Ovary (tissue), 9 donors: ENCODE data around the gene CFDP1. TPM values are rescaled to one million over a fixed set of nuclear protein-coding genes. Genes with fewer than 3 reads are reported as not detected.

ENCODE experiments used
- DNase-seq, 5 donors: peaks; one replicate each; pipeline ENCODE4 v3.0.0-alpha.2; 2019 to 2020
- H3K27ac ChIP-seq, 2 donors: fragments of 200-600 bp; one replicate each; pipeline versions ENCODE4 v1.5.1 to v1.8.0; 2019 to 2022
- H3K27me3 ChIP-seq: fragments of 200-600 bp; one replicate; pipeline ENCODE4 v1.8.0; 2022
- H3K36me3 ChIP-seq: fragments of 200-600 bp; sonication (generic); one replicate; pipeline ENCODE4 v1.5.1; 2019
- H3K4me1 ChIP-seq: one replicate; pipeline ENCODE4 v1.8.1; 2013; ENCODE audit warnings: mild to moderate bottlenecking, moderate library complexity; ENCODE audit not compliant: insufficient read depth
- H3K4me3 ChIP-seq: fragments of 200-600 bp; sonication (generic); one replicate; pipeline ENCODE4 v1.5.1; 2017
- H3K9me3 ChIP-seq, 2 donors: fragments of 200-600 bp in 1 of 2; sonication (generic) in 1 of 2; one replicate each; pipeline versions ENCODE4 v1.5.1 to v1.8.1; 2013 to 2019; ENCODE audit warnings: mild to moderate bottlenecking in 1 of 2, moderate library complexity in 1 of 2
- CTCF ChIP-seq, 3 donors: fragments of 450-650 bp in 2 of 3; fragments of 200-600 bp in 1 of 3; IDR thresholded peaks; one replicate each; pipeline versions ENCODE4 v1.5.1 to v1.8.0; 2016 to 2022; ENCODE audit warnings: antibody characterized with exemption in 3 of 3, mild to moderate bottlenecking in 1 of 3
- EP300 ChIP-seq: sonication (generic); formaldehyde crosslinking; IDR thresholded peaks from one replicate; pipeline ENCODE4 v1.6.1; 2017; ENCODE audit warnings: antibody characterized with exemption
- POLR2A ChIP-seq: fragments of 450-650 bp; IDR thresholded peaks from one replicate; pipeline ENCODE4 v1.6.1; 2017; ENCODE audit warnings: antibody characterized with exemption, mild to moderate bottlenecking, moderate library complexity
- WGBS, 3 donors: extraction: QIAGEN DNeasy Blood & Tissue Kit in 1 of 3; methylation state at CpG; one replicate each; pipeline versions ENCODE4 v1.1.5 to v1.1.7; 2013 to 2017; 5-methylcytosine and 5-hydroxymethylcytosine counted together
- intact Hi-C, 4 donors: fragments of 100-400 bp; cut with DNase I; formaldehyde crosslinking; loops; one replicate each; pipeline versions ENCODE4 v1.11.0 to v1.15.1; 2022 to 2023
- polyA plus RNA-seq, 2 donors: library from polyadenylated mRNA; stranded (reverse); fragments of 200-250 nt in 1 of 2; fragments of 350-450 nt in 1 of 2; fragmentation: Illumina TruSeq in 1 of 2; extraction: RNeasy Lipid Tissue Mini Kit (QIAGEN cat#74804) in 1 of 2; gene quantifications; one replicate each; pipeline ENCODE4 v1.2.3, GENCODE V29; 2013 to 2014
- total RNA-seq, 7 donors: library from RNA; depleted of rRNA in 2 of 7; stranded (reverse); fragments of >200 nt in 2 of 7; fragmentation: NEBNext Ultra II Directional in 3 of 7; extraction: Animal tissue kit (Norgen Biotek cat#: 25700) in 3 of 7; gene quantifications; one replicate each; pipeline versions ENCODE4 v1.1.0 to v1.2.4, GENCODE V29; 2016 to 2023
- donor health status: DM: no; HTN: no; CAD: no; lungs with moderate emphysema.
- donor health status: DM: no; HTN: no; CAD: no.
- donor health status: Bipolar disorder and iron deficiency.
- donor health status: DM: yes; HTN: yes; CAD: no.
- donor health status: DM: no; HTN: no; CAD: no.
- donor health status: DM: yes; HTN: yes; CAD: no.

CFDP1 gene
- total and polyA plus RNA-seq, 9 donors: 67.0 to 173 (median 73.0) TPM

DNA sequence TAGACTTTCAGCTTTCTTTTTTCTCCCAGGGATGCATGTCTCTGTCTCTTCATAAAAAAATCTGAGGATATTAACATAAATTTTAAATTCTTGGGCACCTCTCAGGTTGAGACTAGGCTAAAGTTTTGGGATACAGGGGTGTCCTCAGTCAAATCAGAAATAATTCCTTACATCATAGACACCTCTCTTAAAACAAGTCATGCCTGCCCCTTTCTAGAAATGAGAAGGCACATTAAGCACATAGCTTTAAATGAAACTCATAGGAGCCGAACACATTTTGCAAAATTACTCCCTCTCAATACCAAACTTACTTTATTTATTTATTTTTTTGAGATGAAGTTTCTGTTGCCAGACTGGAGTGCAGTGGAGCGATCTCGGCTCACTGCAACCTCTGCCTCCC, 114.6 kb downstream of the CFDP1 start:
- H3K9me3 ChIP-seq: no peaks in the 10 kb centered on the region
- TF ChIP-seq EP300 (no peak), CTCF (IDR thresholded peaks at IDR 0.05) (no peak), POLR2A (no peak)
- no peaks in the 10 kb centered on the region for H3K27me3 ChIP-seq
- 96 to 97% (median 96%) methylated on average over 3 of the region's 3 CpGs for WGBS, 3 donors
- no peak overlapping the region for H3K4me3 ChIP-seq
- H3K36me3 ChIP-seq: no peaks in the 10 kb centered on the region
- DNase-seq: no peak
- intact Hi-C loops: no loop called here
- H3K27ac ChIP-seq: no peak overlapping the region
- peaks cover 13% of the 10 kb centered on the region for H3K4me1 ChIP-seq

GRCh38 chr16:75317532-75317931, 115.8 kb downstream of the CFDP1 start:
- Histone ChIP-seq H3K4me3 (no peak overlapping the region), H3K36me3 (no peaks in the 10 kb centered on the region), H3K27me3 (no peaks in the 10 kb centered on the region), H3K9me3 (no peaks in the 10 kb centered on the region), H3K4me1 (peaks cover 13% of the 10 kb centered on the region), H3K27ac (no peak overlapping the region)
- DNase-seq: no peak
- intact Hi-C loops: no loop called here
- WGBS, 3 donors: 56 to 57% (median 57%) methylated on average over 4 of the region's 4 CpGs
- TF ChIP-seq CTCF (IDR thresholded peaks at IDR 0.05) (no peak), EP300 (no peak), POLR2A (no peak)

GRCh38 chr16:75317101-75317522, 116.2 kb downstream of the CFDP1 start:
- peak in 3 of 5 donors; percentile 16 to 37 (median 32) for DNase-seq
- Histone ChIP-seq H3K27ac (no peak overlapping the region), H3K9me3 (no peaks in the 10 kb centered on the region), H3K36me3 (no peaks in the 10 kb centered on the region), H3K4me3 (no peak overlapping the region), H3K4me1 (peaks cover 13% of the 10 kb centered on the region), H3K27me3 (no peaks in the 10 kb centered on the region)
- intact Hi-C loops: no loop called here
- TF ChIP-seq POLR2A (no peak), CTCF (IDR thresholded peaks at IDR 0.05) (no peak), EP300 (no peak)
- 45 to 47% (median 47%) methylated on average over 7 of the region's 7 CpGs for WGBS, 3 donors

GRCh38 chr16:75315539-75316306, 117.6 kb downstream of the CFDP1 start:
- TF ChIP-seq POLR2A: no peak
- no peak for TF ChIP-seq CTCF (IDR thresholded peaks at IDR 0.05)
- no peak for TF ChIP-seq EP300
- Histone ChIP-seq H3K4me1 (peaks cover 13% of the 10 kb centered on the region), H3K9me3 (no peaks in the 10 kb centered on the region), H3K4me3 (no peak overlapping the region), H3K27ac (no peak overlapping the region), H3K27me3 (no peaks in the 10 kb centered on the region), H3K36me3 (no peaks in the 10 kb centered on the region)
- no peak for DNase-seq
- WGBS, 3 donors: 95 to 97% (median 97%) methylated on average over 6 of the region's 6 CpGs
- intact Hi-C loops: no loop called here
